ENCODE measurements around the gene DTWD2. TPM values are rescaled to one million over a fixed set of nuclear protein-coding genes. Genes with fewer than 3 reads are reported as not detected.

DTWD2 gene
- total and polyA plus RNA-seq, 2 of the 4 experiments (the other 2 are of a cell fraction) = 1.2 to 1.8 TPM

DNA sequence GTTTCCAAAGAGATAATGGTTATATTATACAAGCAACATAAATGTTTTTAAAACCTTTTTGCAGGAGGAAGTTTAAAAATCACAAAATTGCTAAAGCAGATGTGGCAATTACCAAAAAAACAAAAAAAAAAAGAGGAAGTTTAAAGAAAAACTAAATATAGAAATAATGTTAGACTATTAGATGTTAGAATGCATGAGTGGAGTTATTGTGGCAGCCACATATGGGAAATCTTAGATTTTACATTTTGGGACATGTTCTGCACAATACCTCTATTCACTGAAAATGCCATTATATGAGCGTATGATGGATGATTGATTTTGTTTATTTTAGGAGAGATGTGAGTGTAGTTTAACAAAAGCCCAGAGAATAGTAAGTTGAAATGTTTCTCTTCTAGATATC, 31.2 kb upstream of the DTWD2 start:
- DNase-seq = no peak
- no CpG with 5 or more reads among the region's 1 CpG for WGBS, 2 experiments (ENCODE audit: extremely low coverage in 2 of 2, insufficient read length in 1 of 2)

More for the DNA sequence above, 31.2 kb upstream of the DTWD2 start:
- BruUV-seq (replicated peaks) = no TSS peak
- Histone ChIP-seq H3K9me3 (ENCODE audit: control insufficient read depth, insufficient read depth, low read length) (no peaks in the 10 kb centered on the region), H2BK20ac (ENCODE audit: low read depth, low read length) (no peak overlapping the region), H2BK5ac (ENCODE audit: low read depth, low read length, poor library complexity, severe bottlenecking) (no peak overlapping the region), H2AK9ac (replicated peaks; ENCODE audit: low read depth, low read length, poor library complexity) (no peak overlapping the region), H3K4me2 (ENCODE audit: low read depth, low read length) (no peak overlapping the region), H3K4me1 (ENCODE audit: control insufficient read depth, insufficient read depth, low read length) (no peaks in the 10 kb centered on the region), H4K91ac (ENCODE audit: insufficient read depth, low read depth, low read length) (no peak overlapping the region), H3K4me3 (ENCODE audit: insufficient read depth, low read depth, low read length) (no peak overlapping the region), H3K9me1 (ENCODE audit: insufficient read depth, low read length) (no peaks in the 10 kb centered on the region), H4K20me1 (ENCODE audit: insufficient read depth, low read length) (no peaks in the 10 kb centered on the region), H2AK5ac (ENCODE audit: low read depth, low read length) (no peak overlapping the region), H2BK120ac (ENCODE audit: low read depth, low read length) (no peak overlapping the region), H3K56ac (ENCODE audit: extremely low read depth, insufficient read depth, low read length) (no peak overlapping the region), H3K79me1 (ENCODE audit: low read depth in 1 of 2, low read length in 2 of 2) (no peaks in the 10 kb centered on the region), H2AFZ (replicated peaks; ENCODE audit: low read length, poor library complexity) (no peak overlapping the region), H3K27me3 (ENCODE audit: control insufficient read depth, insufficient read depth, low read length) (no peaks in the 10 kb centered on the region), H3K9ac (ENCODE audit: low read depth, low read length) (no peak overlapping the region), H4K5ac (ENCODE audit: low read depth, low read length) (no peak overlapping the region), H3K14ac (replicated peaks; ENCODE audit: low read depth, low read length) (no peak overlapping the region), H3K36me3 (ENCODE audit: control insufficient read depth, insufficient read depth, low read length) (no peaks in the 10 kb centered on the region), H2BK15ac (ENCODE audit: low read depth, low read length) (no peak overlapping the region), H3K23ac (ENCODE audit: low read depth, low read length) (no peak overlapping the region), H3K27ac (ENCODE audit: insufficient read depth, low read length) (no peak overlapping the region), H3K4ac (ENCODE audit: low read depth, low read length) (no peak overlapping the region), H3K18ac (ENCODE audit: low read depth, low read length) (no peak overlapping the region), H4K8ac (ENCODE audit: low read depth in 2 of 2, low read length in 2 of 2) (no peak overlapping the region)
- POLR2A ChIA-PET (ENCODE audit: unreplicated experiment) = no interaction called here
- dilution Hi-C loops (cut with HindIII; ENCODE audit: low sequenced_read_pairs, unreplicated experiment) = no loop called here
- TF ChIP-seq RAD21 (IDR thresholded peaks at IDR 0.05; ENCODE audit: low read length) (no peak), POLR2A (IDR thresholded peaks at IDR 0.05; ENCODE audit: low read depth, low read length) (no peak), MAZ (IDR thresholded peaks at IDR 0.05; ENCODE audit: borderline replicate concordance, low read depth, low read length) (no peak), BHLHE40 (IDR thresholded peaks at IDR 0.05; ENCODE audit: low read depth, low read length) (no peak), MXI1 (IDR thresholded peaks at IDR 0.05; ENCODE audit: borderline replicate concordance, low read depth, low read length) (no peak), CTCF (conservative IDR thresholded peaks at IDR 0.05; ENCODE audit: low read depth, low read length) (no peak), SMC3 (IDR thresholded peaks at IDR 0.05; ENCODE audit: low read depth, low read length) (no peak), FOS (IDR thresholded peaks at IDR 0.05; ENCODE audit: low read depth, low read length) (no peak), CEBPB (IDR thresholded peaks at IDR 0.05; ENCODE audit: low read depth, low read length) (no peak), CHD1 (IDR thresholded peaks at IDR 0.05; ENCODE audit: low read depth, low read length) (no peak), RCOR1 (IDR thresholded peaks at IDR 0.05; ENCODE audit: insufficient replicate concordance, low read length) (no peak)
- intact Hi-C loops (cut with micrococcal nuclease) = no loop called here
- in situ Hi-C loops (cut with MboI; ENCODE audit: low sequenced_read_pairs) = no loop called here
- no peak for ATAC-seq (ENCODE audit: low read depth)
- CTCF ChIA-PET = no interaction called here
